GF-D8 (cell line): ENCODE data around the gene OSR1.
"Not testable (repeated sequence)": the region's sequence is repeated elsewhere in the genome, so short reads cannot be mapped to it uniquely, and the experiment has no call there.

ENCODE experiments used
- DNase-seq: peaks from one replicate; lab custom pipeline; 2025; lab: John Stamatoyannopoulos, UW

OSR1 gene

GRCh38 chr2:19331450-19331849, 27.0 kb downstream of the OSR1 start:
- no peak for DNase-seq

GRCh38 chr2:19330436-19330835, 28.0 kb downstream of the OSR1 start:
- DNase-seq: no peak

GRCh38 chr2:19329445-19329844, 29.0 kb downstream of the OSR1 start:
- no peak for DNase-seq

DNA sequence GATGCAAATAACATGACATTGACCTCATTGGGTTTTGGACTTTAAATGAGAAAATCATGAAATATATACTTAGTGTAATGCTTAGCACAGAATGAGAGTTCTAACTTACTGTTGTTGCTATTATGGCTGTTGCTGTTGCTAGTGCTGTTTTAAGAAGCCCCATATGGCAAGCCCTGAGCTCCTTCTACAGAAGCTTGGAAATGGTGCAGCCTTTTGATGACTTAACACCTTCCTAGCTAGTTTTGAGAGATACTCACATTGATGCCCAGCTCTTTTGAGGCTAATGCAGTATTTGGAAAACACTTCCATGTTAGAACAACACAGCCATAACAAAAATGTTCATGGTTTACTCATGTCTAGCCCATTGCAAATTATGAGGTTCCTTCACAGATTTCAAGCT, 30.9 kb downstream of the OSR1 start:
- DNase-seq: no peak

DNA sequence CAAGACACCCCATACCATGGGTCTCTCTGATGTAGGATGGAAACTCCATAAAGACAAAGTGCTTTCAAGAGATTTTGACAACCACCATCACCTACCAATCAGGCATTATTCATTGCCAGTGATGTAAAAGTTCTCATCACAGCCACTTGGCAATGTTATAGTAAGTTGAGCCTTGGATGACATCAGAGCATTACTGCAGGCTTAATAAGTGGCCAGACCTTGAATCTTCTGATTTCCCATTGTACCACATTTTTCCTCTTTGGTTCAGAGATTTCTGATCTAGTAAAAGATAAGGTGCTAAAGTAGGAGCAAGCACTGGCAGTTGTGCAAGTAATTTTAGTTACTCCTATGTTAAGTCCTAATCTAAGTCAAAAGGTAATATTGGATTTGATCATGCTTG, 36.5 kb downstream of the OSR1 start:
- no peak for DNase-seq

DNA sequence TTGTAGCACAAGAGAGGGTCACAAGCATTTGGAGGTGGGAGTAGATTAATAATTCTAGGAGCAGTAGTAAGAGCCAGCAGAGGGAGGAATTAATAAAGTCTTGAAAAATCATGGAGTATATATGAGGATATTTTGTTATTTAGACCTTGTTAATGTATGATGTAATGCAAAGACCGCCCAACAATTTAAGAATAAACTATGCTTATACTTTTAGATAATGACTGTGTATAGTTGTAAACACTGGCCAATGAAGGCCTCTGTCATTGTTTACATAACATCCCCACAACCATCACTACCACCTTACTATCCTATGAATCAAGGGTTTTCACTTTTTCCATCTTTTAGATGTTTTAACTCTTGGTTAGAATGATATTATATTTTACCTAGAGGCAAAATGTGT, 37.6 kb downstream of the OSR1 start:
- no peak for DNase-seq

GRCh38 chr2:19319698-19320097, 38.7 kb downstream of the OSR1 start:
- DNase-seq: no peak

- no peak for DNase-seq
These were observed 39.4 kb downstream of the OSR1 start for GRCh38 chr2:19319064-19319463.

GRCh38 chr2:19313553-19313952, 44.9 kb downstream of the OSR1 start:
- DNase-seq: no peak

GRCh38 chr2:19312949-19313348, 45.5 kb downstream of the OSR1 start:
- no peak for DNase-seq

DNA sequence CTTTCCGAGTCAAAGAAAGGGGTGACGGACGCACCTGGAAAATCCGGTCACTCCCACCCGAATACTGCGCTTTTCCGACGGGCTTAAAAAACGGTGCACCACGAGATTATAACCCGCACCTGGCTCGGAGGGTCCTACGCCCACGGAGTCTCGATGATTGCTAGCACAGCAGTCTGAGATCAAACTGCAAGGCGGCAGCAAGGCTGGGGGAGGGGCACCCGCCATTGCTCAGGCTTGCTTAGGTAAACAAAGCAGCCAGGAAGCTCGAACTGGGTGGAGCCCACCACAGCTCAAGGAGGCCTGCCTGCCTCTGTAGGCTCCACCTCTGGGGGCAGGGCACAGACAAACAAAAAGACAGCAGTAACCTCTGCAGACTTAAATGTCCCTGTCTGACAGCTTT, 52.4 kb downstream of the OSR1 start:
- not testable (repeated sequence) for DNase-seq

DNA sequence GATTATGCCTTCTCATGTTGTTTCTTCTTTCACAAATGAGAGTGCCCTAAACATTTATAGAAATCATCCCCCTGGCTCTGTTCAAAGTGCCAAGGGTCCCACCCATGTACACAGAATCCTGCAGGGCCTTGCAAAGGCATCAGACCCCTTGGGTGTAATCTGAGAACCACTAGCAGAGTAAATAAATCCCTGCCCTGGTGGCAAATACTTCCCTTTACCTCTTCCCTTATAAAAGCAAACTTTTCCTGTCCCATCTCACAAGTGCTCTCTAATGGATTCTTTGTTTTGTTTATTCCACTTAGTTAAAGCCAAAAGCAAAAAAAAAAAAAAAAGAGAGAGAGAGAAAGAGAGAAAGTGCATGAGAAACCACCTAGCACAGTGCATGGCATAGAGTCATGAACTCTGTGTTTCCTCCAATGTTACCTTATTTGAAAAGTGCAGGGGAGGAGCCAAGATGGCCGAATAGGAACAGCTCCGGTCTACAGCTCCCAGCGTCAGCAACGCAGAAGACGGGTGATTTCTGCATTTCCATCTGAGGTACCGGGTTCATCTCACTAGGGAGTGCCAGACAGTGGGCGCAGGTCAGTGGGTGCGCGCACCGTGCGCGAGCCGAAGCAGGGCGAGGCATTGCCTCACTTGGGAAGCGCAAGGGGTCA, 52.9 kb downstream of the OSR1 start:
- DNase-seq: not testable (repeated sequence)

DNA sequence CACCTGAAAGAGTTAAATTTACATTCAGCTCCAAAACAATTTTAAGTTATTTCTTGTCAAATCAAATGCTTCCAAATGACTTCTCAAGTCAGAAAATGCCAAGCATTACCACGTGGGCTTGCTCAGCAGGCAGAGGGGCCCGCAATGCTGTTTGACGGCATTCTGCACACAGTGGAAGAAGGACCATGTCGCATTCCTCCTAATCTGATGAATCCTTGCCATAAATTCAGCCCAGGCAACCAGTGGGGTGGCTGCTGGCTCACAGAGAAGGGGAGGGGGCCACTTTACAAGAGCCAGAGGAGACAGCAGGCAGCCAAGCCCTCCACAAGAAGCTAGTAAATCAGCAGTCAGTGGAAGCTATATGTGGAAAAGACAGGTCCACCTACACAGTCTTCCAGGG, 56.7 kb downstream of the OSR1 start:
- DNase-seq: no peak
